ENCODE measurements around the gene NRF1. TPM values are rescaled to one million over a fixed set of nuclear protein-coding genes. Genes with fewer than 3 reads are reported as not detected.

Gene NRF1
- total and polyA plus RNA-seq, 2 of the 13 experiments (the other 11 are each of a cell fraction or from before 2014, with no cell fraction given): 9.3 to 10.1 TPM

GRCh38 chr7:129784783-129785684 is 173.5 kb downstream of the NRF1 start:
- FAIRE-seq (no peak), ATAC-seq (no peak), DNase-seq (ENCODE audit: low spot score) (no peak)
- intact Hi-C loops (cut with micrococcal nuclease; ENCODE audit: unreplicated experiment) (no loop called here), in situ Hi-C loops (cut with HindIII; ENCODE audit: extremely low pct_ligation_motif_present, low pct_unique_long_range_greater_than_20kb) (no loop called here)
- H3K79me2 ChIP-seq (ENCODE audit: insufficient read depth, low read length): no peaks in the 10 kb centered on the region
- POLR2A ChIA-PET: no interaction called here
- no peak overlapping the region for H3K27ac ChIP-seq (ENCODE audit: extremely low read length, insufficient read depth, low read length)
- no peaks in the 10 kb centered on the region for H3K36me3 ChIP-seq (replicated peaks in 1 of 2; ENCODE audit: control insufficient read depth in 1 of 2, insufficient read depth in 2 of 2, low read length in 2 of 2)
- WGBS (ENCODE audit: low lambda C conversion rate): 17% methylated on average over 19 of the region's 37 CpGs
- H3K9me3 ChIP-seq (ENCODE audit: low read length): no peaks in the 10 kb centered on the region
- peaks cover 8% of the 10 kb centered on the region; the same call in 1 of the 2 replicates for H4K20me1 ChIP-seq (ENCODE audit: insufficient read depth, low read length)
- H3K4me3 ChIP-seq (replicated peaks in 1 of 3; ENCODE audit: insufficient read depth in 1 of 3, low read depth in 2 of 3, low read length in 3 of 3): peak overlapping the region in 1 of 3 experiments; percentile 58; a peak in 1 of 6 replicates
- BruUV-seq (replicated peaks): no TSS peak
- CTCF ChIA-PET (ENCODE audit: low intra/inter-chr PET ratio, low total read pairs): no interaction called here
- peaks cover 24% of the 10 kb centered on the region for H3K4me1 ChIP-seq (ENCODE audit: insufficient read depth, low read length)
- H3K4me2 ChIP-seq (ENCODE audit: low read depth, low read length): peak overlapping the region; percentile 54
- H3K9ac ChIP-seq (ENCODE audit: insufficient read depth, low read depth, low read length): no peak overlapping the region
- H3K27me3 ChIP-seq (ENCODE audit: control insufficient read depth in 1 of 2, insufficient read depth in 2 of 2, low read length in 2 of 2): peaks cover 16 to 76% of the 10 kb centered on the region in 2 experiments
- TF ChIP-seq BCL6 (CRISPR knock-in tag; IDR thresholded peaks at IDR 0.05) (0 out of 2 replicates have a peak, but pooled peaks have one; percentile 28), ZNF30 (CRISPR knock-in tag; IDR thresholded peaks at IDR 0.05) (no peak), ZNF383 (CRISPR knock-in tag; IDR thresholded peaks at IDR 0.05; ENCODE audit: borderline replicate concordance) (no peak), DZIP1 (CRISPR knock-in tag; IDR thresholded peaks at IDR 0.05) (no peak), ERF (CRISPR knock-in tag; IDR thresholded peaks at IDR 0.05) (no peak), NR2F6 (IDR thresholded peaks at IDR 0.05) (peak; percentile 57; the same call in 1 of the 2 replicates), NR2F6 (CRISPR knock-in tag; IDR thresholded peaks at IDR 0.05) (peak; percentile 27; the same call in 1 of the 2 replicates), SMARCC2 (IDR thresholded peaks at IDR 0.05) (no peak), ZNF281 (CRISPR knock-in tag; IDR thresholded peaks at IDR 0.05; ENCODE audit: borderline replicate concordance) (peak; percentile 82), ZNF629 (CRISPR knock-in tag; conservative IDR thresholded peaks at IDR 0.05) (peak; percentile 55), EZH2 (conservative IDR thresholded peaks at IDR 0.05; ENCODE audit: low read depth, low read length) (peak; percentile 94; the same call in 1 of the 2 replicates)
- no peak overlapping the region for H2AFZ ChIP-seq (ENCODE audit: low read length)
